GM12801 (cell line): ENCODE results near the gene APBA1.

ENCODE experiments used
- TF ChIP-seq, protein P1 (sequence below): IDR thresholded peaks from one replicate; pipeline ENCODE4 v1.5.1; 2011; ENCODE audit warnings: control low read depth; ENCODE audit not compliant: insufficient read length; ENCODE audit errors: extremely low read depth

APBA1 gene

DNA sequence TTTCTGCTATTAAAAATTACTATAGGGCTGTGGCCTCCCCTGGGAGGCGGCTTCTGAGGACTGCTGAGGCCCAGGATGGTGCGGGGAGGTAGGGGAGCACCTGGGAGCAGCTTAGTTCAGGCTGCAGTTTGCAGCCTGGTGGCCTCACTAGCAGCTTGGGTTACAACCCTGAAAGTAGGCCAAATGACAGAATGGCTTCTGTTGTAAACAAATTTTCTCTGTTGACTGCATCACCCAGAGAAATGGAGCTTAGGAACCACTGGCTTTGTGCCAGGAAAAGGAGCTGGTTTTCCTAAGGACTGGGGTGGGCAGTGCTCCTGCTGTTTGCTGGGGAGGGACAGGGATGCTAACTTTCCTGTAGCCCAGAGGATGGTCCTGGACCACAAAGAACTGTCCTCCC is 216.9 kb downstream of the APBA1 start:
- TF ChIP-seq, protein P1, sequence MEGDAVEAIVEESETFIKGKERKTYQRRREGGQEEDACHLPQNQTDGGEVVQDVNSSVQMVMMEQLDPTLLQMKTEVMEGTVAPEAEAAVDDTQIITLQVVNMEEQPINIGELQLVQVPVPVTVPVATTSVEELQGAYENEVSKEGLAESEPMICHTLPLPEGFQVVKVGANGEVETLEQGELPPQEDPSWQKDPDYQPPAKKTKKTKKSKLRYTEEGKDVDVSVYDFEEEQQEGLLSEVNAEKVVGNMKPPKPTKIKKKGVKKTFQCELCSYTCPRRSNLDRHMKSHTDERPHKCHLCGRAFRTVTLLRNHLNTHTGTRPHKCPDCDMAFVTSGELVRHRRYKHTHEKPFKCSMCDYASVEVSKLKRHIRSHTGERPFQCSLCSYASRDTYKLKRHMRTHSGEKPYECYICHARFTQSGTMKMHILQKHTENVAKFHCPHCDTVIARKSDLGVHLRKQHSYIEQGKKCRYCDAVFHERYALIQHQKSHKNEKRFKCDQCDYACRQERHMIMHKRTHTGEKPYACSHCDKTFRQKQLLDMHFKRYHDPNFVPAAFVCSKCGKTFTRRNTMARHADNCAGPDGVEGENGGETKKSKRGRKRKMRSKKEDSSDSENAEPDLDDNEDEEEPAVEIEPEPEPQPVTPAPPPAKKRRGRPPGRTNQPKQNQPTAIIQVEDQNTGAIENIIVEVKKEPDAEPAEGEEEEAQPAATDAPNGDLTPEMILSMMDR, result no peak

DNA sequence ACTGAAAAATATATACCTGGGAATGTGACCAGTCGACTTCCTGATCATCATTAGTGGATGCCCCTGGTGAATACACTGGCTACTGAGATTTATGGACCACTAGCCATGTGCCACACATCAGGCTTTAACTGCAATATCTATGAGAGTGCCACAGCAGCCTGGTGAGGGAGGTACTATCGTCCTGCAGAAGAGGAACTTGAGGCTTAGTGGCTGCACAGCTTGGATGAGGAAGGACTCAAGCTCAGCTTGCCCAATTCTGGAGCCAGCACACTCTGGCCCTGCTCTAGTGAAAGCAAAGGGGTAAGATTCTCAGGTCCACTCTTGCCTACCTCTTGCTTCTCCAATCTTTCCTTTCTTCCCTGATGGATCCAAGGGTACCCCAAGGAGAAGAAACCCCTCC is 217.8 kb downstream of the APBA1 start:
- TF ChIP-seq, protein P1, result no peak

DNA sequence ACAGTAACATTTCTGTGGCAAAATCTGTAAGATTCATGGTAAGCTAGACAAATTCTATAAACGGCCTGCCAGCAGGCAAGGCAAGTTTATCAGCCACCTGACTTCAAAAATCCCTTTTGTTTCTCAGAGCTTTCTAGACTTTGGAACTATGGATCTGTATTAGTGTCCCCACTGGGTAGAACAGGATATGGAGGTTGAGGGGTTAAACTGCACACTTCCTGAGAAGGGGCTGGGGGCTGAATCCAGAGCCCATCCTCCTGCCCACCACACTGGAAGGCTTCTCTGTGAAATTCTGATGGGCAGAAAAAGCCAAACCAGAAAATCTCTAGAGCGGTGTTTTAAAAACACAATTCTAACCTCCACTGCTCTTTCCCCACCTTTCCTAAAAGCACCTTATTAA is 218.4 kb downstream of the APBA1 start:
- TF ChIP-seq, protein P1, result no peak

DNA sequence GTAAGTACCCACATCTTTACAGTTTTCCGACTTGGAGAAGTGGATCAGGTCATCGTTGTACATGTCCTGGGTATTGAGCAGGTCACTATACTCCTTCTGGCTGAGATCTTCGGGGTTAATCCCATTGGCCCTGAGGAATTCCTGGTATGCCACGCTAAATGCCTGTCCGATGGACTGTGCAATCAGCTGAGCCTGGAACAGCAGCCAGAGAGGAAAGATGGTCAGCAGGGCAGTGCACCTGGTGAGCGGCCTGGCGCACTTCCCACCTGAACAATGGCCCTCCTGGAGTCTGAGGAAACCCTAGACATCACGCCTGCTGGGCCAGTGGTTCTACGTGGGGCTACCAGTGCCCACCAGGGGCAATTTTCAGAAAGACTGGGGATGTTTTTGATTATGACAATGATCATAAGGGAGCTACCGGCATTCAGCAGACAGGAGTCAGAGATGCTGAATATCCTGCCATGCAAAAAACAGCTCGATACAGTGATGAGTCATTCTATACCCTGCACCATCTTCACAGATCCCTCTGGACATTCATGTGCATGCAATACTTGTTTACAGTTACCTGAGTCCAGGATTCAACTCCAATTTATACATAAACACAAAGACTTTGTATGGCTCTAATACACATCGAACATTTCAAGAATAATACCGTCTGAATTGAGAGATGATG is 219.9 kb downstream of the APBA1 start:
- TF ChIP-seq, protein P1, result no peak

DNA sequence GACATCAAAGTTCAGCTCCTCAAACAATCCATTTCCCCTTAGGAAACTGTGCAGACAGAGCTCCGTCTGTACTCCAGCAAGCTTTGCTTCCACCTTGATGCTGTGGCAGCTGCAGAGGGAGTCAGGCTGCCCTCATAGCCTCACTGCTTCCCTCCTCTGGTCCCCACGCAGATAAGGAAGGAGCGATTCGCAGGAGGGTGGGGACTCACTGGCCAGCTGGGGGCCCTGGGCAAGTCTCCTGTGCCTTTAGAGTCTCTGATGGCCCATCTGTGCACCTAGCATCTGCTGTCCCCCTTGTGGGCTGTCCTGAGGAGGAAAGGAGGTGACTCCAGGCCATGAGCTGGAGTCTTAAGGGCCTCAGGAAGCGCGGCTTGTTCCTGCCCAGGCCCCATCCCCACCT is 225.7 kb downstream of the APBA1 start:
- TF ChIP-seq, protein P1, result no peak

DNA sequence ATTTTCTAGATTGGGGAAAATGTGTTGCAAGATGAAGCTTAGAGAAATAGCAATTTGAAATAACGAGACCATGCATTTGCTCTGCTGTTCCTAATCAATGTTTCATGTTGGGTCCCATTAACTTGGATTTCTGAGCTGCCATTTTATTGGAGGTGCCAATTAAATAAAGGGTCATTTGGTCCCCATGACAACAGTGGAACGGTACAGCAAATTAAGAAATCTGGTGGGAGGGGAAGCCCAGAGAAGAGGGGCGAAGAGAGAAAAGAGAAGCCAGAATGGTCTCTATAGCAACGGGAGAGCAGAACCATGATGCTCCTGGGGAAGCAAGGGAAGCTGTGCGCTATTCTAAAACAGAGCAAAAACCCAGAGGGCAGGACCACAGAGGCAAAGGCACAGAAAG is 226.9 kb downstream of the APBA1 start:
- TF ChIP-seq, protein P1, result no peak

DNA sequence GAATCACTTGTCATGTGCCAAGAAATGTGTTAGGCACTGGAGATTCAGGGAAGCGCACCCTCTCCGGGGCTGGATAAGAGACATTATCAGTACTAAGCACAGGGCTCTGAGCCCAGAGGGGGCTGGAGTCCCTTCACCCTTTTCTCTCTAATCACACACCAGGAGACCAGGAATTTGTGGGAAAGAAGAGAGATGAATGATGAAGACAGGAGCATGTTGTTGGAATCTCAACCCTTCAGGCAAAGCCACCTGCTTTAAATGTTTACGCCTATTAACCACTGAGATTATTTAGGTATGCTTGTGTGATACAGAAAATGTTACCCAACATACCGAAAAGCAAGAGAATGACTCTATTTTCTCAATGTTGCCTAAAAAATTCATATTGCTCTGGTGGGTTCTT is 227.4 kb downstream of the APBA1 start:
- TF ChIP-seq, protein P1, result no peak

DNA sequence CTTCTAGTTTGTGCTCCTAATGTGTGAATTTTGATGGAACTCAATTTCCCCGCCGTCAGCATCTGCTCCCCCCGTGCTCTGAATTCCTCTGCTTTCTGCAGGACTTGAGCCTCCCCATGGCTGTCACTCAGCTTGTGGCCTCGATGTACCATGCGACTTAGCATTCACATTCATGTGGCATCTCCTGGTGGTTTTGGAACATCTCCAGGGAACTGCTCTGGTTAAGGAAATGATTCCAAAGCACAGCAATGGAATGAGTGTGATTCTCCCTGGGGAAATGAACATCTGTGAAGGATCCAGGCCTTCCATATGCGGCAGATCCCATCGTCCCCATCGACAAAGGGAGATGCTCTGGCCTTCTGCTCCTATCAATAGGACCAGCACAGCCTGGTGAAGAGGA is 228.2 kb downstream of the APBA1 start:
- TF ChIP-seq, protein P1, result no peak
